ACC112 (cell line): ENCODE measurements around the gene STAT5A.
A peak's percentile ranks its signal among the peaks of the same experiment; 100 is the strongest.

Experiments
- H2AFZ ChIP-seq: fragments of 200-600 bp; sonication (generic); one replicate; pipeline ENCODE4 v1.6.0; 2017; ENCODE audit warnings: antibody characterized with exemption, low read length; ENCODE audit not compliant: unreplicated experiment
- H3K27ac ChIP-seq: fragments of 200-600 bp; sonication (generic); 2 replicates; pipeline ENCODE4 v1.5.1; 2014; ENCODE audit warnings: low read depth, mild to moderate bottlenecking, antibody characterized with exemption, low read length, moderate library complexity
- H3K27me3 ChIP-seq: fragments of 200-600 bp; sonication (generic); 2 replicates; pipeline ENCODE4 v1.6.1; 2014; ENCODE audit warnings: mild to moderate bottlenecking, antibody characterized with exemption, low read length, moderate library complexity, mixed read lengths; ENCODE audit not compliant: insufficient read depth
- H3K36me3 ChIP-seq: fragments of 200-600 bp; sonication (generic); 2 replicates; pipeline ENCODE4 v1.6.1; 2016; ENCODE audit warnings: mild to moderate bottlenecking, antibody characterized with exemption, low read length, moderate library complexity, mixed read lengths; ENCODE audit not compliant: insufficient read depth
- H3K4me1 ChIP-seq: fragments of 200-600 bp; sonication (generic); one replicate; pipeline ENCODE4 v1.6.1; 2016; ENCODE audit warnings: low read length, mixed read lengths; ENCODE audit not compliant: insufficient read depth, unreplicated experiment, control insufficient read depth
- H3K4me3 ChIP-seq: fragments of 200-600 bp; sonication (generic); 2 replicates; pipeline ENCODE4 v1.5.1; 2014; ENCODE audit warnings: mild to moderate bottlenecking, low read depth, low read length
- H3K79me2 ChIP-seq: fragments of 200-600 bp; sonication (generic); one replicate; pipeline ENCODE4 v1.6.0; 2016; ENCODE audit warnings: low read length; ENCODE audit not compliant: control insufficient read depth, unreplicated experiment, insufficient read depth

STAT5A gene

DNA sequence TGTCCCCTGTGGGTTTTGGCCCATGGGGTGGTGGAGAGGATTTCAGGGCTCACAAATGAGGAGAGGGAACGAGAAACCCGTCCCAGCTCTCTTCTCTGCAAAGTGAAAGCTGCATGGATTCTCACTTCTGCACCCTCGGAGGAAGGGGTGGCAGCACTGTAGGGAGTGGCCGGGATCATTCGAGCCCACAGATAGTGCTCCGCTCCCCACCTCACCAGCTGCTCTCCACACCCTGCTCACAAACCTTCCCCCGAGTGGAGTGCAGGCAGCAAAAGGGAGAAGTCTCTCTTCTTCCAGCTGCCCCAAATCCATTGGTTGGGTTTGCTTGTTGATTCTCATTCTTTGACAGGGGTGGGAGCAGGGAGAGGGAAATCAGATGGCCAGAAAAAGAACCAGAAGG, 20.1 kb downstream of the STAT5A start:
- no peak overlapping the region for H3K27ac ChIP-seq
- no peak overlapping the region for H3K4me3 ChIP-seq
- no peaks in the 10 kb centered on the region for H3K79me2 ChIP-seq
- H3K27me3 ChIP-seq, result no peaks in the 10 kb centered on the region
- no peak overlapping the region for H2AFZ ChIP-seq
- no peaks in the 10 kb centered on the region for H3K36me3 ChIP-seq
- peaks cover 14% of the 10 kb centered on the region for H3K4me1 ChIP-seq

DNA sequence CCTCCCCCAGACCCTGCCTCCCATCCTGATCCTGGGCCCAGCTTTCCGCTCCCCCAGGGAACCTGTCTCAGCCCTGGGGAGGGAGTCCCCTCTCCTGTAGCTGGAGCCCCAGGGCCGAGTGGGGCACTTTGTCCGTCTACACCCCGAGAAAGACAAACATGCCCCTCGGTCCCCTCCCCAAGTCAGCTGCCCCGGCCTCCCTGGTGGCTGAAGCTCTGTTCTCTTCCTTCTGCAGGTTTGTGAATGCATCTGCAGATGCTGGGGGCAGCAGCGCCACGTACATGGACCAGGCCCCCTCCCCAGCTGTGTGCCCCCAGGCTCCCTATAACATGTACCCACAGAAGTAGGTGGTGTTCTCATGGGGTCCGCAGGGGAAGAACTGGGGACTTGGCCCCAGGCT, 20.8 kb downstream of the STAT5A start:
- peaks cover 14% of the 10 kb centered on the region for H3K4me1 ChIP-seq
- H2AFZ ChIP-seq, result no peak overlapping the region
- H3K27me3 ChIP-seq, result no peaks in the 10 kb centered on the region
- no peaks in the 10 kb centered on the region for H3K36me3 ChIP-seq
- no peaks in the 10 kb centered on the region for H3K79me2 ChIP-seq
- no peak overlapping the region for H3K27ac ChIP-seq
- H3K4me3 ChIP-seq, result no peak overlapping the region

DNA sequence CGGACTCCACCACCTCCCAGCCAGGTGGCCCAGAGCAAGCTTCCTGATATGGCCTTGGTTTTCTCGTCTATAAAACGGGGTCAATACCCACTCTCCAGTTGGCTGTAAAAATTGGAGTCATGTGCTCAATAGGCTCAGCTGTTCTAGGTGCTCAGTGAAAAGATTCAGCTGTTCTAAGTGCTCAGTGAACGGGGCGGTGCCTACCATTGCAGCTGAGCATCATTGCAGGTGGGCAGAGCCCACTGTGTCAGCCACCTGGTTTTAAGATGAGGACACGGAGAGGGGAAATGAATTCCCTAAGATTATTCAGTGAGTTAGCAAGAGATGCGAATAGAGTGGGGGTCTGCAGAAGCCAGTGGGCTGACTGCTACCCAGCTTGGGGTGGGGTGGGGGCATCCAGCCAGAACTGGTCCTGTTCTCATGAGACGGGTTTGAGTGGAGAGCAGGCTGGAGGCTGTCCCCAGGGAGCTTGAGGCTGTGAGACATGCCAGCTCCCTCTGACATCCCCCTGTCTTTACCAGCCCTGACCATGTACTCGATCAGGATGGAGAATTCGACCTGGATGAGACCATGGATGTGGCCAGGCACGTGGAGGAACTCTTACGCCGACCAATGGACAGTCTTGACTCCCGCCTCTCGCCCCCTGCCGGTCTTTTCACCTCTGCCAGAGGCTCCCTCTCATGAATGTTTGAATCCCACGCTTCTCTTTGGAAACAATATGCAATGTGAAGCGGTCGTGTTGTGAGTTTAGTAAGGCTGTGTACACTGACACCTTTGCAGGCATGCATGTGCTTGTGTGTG, 21.9 kb downstream of the STAT5A start:
- Histone ChIP-seq H3K79me2 (no peaks in the 10 kb centered on the region), H3K4me1 (peaks cover 14% of the 10 kb centered on the region), H2AFZ (no peak overlapping the region), H3K27ac (no peak overlapping the region), H3K27me3 (no peaks in the 10 kb centered on the region), H3K36me3 (no peaks in the 10 kb centered on the region), H3K4me3 (no peak overlapping the region)

DNA sequence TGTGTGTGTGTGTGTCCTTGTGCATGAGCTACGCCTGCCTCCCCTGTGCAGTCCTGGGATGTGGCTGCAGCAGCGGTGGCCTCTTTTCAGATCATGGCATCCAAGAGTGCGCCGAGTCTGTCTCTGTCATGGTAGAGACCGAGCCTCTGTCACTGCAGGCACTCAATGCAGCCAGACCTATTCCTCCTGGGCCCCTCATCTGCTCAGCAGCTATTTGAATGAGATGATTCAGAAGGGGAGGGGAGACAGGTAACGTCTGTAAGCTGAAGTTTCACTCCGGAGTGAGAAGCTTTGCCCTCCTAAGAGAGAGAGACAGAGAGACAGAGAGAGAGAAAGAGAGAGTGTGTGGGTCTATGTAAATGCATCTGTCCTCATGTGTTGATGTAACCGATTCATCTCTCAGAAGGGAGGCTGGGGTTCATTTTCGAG, 22.5 kb downstream of the STAT5A start:
- H3K79me2 ChIP-seq, result no peaks in the 10 kb centered on the region
- H3K4me1 ChIP-seq, result peaks cover 14% of the 10 kb centered on the region
- H3K4me3 ChIP-seq, result no peak overlapping the region
- H2AFZ ChIP-seq, result no peak overlapping the region
- no peak overlapping the region for H3K27ac ChIP-seq
- H3K27me3 ChIP-seq, result no peaks in the 10 kb centered on the region
- no peaks in the 10 kb centered on the region for H3K36me3 ChIP-seq

DNA sequence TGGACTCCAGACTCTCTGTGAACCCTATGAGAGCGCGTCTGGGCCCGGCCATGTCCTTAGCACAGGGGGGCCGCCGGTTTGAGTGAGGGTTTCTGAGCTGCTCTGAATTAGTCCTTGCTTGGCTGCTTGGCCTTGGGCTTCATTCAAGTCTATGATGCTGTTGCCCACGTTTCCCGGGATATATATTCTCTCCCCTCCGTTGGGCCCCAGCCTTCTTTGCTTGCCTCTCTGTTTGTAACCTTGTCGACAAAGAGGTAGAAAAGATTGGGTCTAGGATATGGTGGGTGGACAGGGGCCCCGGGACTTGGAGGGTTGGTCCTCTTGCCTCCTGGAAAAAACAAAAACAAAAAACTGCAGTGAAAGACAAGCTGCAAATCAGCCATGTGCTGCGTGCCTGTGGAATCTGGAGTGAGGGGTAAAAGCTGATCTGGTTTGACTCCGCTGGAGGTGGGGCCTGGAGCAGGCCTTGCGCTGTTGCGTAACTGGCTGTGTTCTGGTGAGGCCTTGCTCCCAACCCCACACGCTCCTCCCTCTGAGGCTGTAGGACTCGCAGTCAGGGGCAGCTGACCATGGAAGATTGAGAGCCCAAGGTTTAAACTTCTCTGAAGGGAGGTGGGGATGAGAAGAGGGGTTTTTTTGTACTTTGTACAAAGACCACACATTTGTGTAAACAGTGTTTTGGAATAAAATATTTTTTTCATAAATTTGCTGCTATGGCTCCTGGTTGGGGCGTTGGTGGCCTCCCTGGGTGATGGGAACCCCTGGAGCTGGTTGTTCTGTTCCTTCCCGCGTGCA, 23.1 kb downstream of the STAT5A start:
- Histone ChIP-seq H3K27me3 (no peaks in the 10 kb centered on the region), H2AFZ (no peak overlapping the region), H3K79me2 (no peaks in the 10 kb centered on the region), H3K4me3 (no peak overlapping the region), H3K27ac (peak overlapping the region; percentile 3; the same call in 1 of the 2 replicates), H3K36me3 (no peaks in the 10 kb centered on the region), H3K4me1 (peaks cover 14% of the 10 kb centered on the region)

DNA sequence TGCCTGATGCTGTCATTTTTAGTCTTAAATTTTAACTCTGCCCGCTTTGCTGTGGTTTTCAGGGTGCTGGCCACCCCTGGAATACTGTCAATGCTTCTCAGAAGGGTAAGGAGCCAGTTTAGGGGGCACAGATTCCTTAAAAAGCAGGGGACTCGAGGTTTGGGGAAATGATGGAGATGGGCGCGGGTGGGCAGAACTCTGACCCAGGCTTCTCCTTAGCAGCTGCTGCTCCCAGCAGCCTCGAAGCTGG, 23.7 kb downstream of the STAT5A start:
- Histone ChIP-seq H3K4me3 (no peak overlapping the region), H3K36me3 (no peaks in the 10 kb centered on the region), H3K4me1 (peaks cover 14% of the 10 kb centered on the region), H3K79me2 (no peaks in the 10 kb centered on the region), H3K27ac (peak overlapping the region; percentile 3; the same call in 1 of the 2 replicates), H2AFZ (no peak overlapping the region), H3K27me3 (no peaks in the 10 kb centered on the region)

DNA sequence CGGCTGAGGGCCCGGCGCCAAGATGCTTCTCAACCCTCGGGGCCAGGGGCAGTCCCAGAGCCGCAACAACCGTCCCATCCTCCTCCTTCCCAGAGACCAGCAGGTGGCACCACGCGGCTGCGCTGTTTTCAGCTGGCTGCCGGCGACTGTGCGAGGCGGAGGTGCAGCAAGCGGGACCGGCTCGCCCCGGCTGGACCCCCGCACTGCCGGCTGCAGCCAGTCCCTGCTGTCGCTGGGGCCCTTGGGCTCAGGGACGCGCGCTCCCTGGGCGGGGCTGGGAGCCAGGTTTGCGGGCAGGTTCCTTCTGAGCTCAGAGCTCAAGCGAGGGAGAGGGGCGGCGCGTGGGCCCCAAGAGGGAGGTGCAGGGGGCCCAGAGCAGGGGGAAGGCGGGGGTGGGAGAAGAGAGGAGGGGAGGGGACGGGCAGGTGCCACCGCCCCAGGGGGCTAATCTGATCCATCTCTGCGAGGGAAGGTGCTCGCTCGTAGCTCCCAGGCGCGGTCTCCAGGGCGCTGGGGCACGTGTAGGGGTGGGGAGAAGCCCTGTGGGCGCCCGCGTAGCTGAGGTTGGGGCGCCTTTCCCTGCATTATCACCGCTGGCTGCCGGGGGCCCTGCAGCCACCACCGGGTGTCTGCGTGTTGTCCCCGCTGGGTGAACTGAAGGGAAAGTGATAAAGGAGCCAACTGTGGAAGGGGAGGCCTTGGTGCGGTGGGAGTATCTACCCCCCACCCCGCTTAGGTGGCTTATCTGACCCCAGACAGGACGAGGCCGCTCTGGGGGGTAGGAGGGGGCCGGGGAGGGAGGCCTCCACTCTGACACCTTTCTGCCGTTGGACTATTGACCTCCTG, 24.2 kb downstream of the STAT5A start:
- Histone ChIP-seq H2AFZ (no peak overlapping the region), H3K4me3 (no peak overlapping the region), H3K27ac (no peak overlapping the region), H3K79me2 (no peaks in the 10 kb centered on the region), H3K27me3 (no peaks in the 10 kb centered on the region), H3K36me3 (peaks cover 3% of the 10 kb centered on the region; the same call in 1 of the 2 replicates), H3K4me1 (peaks cover 14% of the 10 kb centered on the region)

DNA sequence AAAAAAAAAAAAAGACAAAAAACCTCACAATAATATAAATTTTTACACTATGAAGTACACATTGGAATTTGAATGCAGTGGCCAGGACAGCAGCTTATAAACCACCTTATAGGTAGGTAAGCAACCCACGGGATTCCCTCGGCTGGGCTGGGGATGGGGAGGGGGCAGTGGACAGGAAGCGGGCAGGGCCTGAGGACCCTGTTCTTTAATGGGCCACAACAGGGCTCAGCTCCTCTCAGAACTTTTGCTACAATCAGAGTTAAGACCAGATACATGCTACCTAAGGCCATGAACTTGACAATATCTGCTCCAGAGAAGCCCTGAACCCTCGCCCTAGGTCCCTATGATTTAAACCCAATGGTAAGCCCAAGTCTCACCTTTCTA, 25.1 kb downstream of the STAT5A start:
- Histone ChIP-seq H3K27me3 (no peaks in the 10 kb centered on the region), H3K79me2 (no peaks in the 10 kb centered on the region), H3K4me1 (peaks cover 14% of the 10 kb centered on the region), H3K36me3 (peaks cover 5% of the 10 kb centered on the region; the same call in 1 of the 2 replicates), H3K27ac (no peak overlapping the region), H3K4me3 (no peak overlapping the region), H2AFZ (no peak overlapping the region)

DNA sequence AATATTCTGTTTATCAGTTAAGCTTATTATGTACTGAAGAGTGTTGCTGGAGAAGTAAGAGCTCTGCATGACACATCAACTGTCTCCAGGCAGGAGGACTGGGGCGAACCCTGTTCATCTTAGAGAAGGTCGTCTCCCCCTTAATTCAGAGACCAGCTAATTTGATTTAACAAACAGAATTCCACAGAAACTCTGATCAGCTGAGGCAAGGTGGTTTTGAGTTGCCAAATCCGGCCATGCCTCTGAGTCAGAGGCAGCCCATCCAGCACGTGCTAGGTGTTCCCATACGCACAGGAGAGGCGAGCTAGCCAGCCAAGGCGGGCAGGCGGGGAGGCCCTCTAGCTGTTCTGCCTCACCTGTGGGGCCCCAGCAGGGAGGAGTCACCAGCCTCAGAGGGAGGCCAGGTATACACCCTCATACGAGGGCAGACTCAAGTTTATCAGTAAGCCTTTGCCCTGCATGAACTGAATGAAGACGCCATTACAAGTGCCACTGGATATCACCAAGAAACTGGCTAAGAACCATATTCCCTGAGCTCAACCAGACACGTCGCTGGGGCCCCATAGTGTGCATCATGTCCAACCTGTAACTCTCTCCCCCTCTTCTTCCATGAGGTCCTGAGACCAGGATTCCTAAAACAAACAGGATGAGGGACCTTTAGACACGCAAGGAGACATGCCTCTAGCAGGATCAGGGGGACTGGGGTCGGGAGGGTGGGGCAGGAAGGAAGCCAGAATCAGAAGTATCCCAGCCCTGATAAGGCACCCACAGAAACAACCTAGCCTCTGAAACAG, 25.7 kb downstream of the STAT5A start:
- peaks cover 5% of the 10 kb centered on the region; the same call in 1 of the 2 replicates for H3K36me3 ChIP-seq
- H3K27me3 ChIP-seq, result no peaks in the 10 kb centered on the region
- peaks cover 14% of the 10 kb centered on the region for H3K4me1 ChIP-seq
- no peaks in the 10 kb centered on the region for H3K79me2 ChIP-seq
- H3K27ac ChIP-seq, result no peak overlapping the region
- no peak overlapping the region for H3K4me3 ChIP-seq
- H2AFZ ChIP-seq, result no peak overlapping the region
